Measurements from ENCODE around the gene APOBEC3F. TPM values are rescaled to one million over a fixed set of nuclear protein-coding genes. Genes with fewer than 3 reads are reported as not detected.
"Not testable (repeated sequence)": the region's sequence is repeated elsewhere in the genome, so short reads cannot be mapped to it uniquely, and the experiment has no call there.

APOBEC3F gene
- total RNA-seq (2014; rRNA removed; shearing (Covaris generic)): 4.7 and 9.7 TPM in 2 replicates

DNA sequence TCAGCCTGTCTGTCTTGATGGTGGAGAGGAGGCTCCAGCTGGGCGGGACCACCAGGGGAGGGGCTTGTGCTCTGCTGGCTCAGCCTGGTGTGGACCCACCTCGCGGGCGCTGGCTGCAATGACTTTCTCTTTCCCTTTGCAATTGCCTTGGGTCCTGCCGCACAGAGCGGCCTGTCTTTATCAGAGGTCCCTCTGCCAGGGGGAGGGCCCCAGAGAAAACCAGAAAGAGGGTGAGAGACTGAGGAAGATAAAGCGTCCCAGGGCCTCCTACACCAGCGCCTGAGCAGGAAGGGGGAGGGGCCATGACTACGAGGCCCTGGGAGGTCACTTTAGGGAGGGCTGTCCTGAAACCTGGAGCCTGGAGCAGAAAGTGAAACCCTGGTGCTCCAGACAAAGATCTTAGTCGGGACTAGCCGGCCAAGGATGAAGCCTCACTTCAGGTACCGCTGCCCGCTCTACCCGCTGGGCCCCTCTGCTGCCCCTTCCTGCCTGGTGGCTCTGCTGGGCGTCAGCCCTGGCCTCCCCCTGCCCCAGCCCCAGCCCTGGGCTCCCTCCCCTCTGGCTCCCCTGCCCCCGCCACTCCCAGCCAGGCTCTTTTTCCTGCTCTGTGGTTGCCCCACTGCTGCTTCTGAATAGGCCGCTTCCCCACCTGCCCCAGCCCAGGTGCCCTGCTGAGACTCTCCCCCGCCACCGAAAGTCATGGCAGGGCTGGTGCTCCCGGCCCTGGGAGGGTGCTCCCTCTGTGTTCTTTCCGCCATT is at the start of gene APOBEC3F:
APOBEC3F (plus strand) TSS at position 327 of the 759 bp plus-strand sequence; CDS start at position 424, 97 bp downstream.
- peak; percentile 14 for DNase-seq (ENCODE audit: low spot score)
- in situ Hi-C loops (cut with HindIII; ENCODE audit: low sequenced_read_pairs): not testable (repeated sequence)

GRCh38 chr22:38992871-38993371 is 47.7 kb upstream of the APOBEC3F start:
- in situ Hi-C loops (cut with HindIII; ENCODE audit: low sequenced_read_pairs); DNase-seq (ENCODE audit: low spot score): not testable (repeated sequence)

DNA sequence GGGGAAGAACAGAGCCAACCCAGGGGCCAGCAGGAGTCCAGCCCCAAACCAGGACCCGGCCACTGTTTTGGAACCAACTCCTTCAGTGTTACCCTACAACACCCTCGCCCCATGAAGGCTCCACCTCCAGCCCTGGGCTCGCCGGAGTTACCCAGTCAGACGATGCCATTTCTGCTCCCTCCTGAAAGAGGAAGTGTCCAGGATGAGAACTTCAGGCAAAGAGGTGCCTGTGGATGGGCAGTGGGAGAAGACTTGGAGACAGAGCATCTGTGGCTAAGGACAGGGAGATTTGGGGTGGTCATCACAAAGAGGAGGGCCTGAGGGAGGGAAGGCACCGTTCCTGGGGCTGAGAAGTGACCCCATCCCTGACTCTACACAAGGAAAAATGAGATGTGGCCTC is 44.6 kb upstream of the APOBEC3F start:
- in situ Hi-C loops (cut with HindIII; ENCODE audit: low sequenced_read_pairs): no loop called here
- DNase-seq (ENCODE audit: low spot score): no peak

- no peak for DNase-seq (ENCODE audit: low spot score)
- in situ Hi-C loops (cut with HindIII; ENCODE audit: low sequenced_read_pairs): no loop called here
Measured at GRCh38 chr22:38997518-38997917, 43.1 kb upstream of the APOBEC3F start.

GRCh38 chr22:39003165-39003638 is 37.5 kb upstream of the APOBEC3F start:
- in situ Hi-C loops (cut with HindIII; ENCODE audit: low sequenced_read_pairs): no loop called here
- peak; percentile 83 for DNase-seq (ENCODE audit: low spot score)

DNA sequence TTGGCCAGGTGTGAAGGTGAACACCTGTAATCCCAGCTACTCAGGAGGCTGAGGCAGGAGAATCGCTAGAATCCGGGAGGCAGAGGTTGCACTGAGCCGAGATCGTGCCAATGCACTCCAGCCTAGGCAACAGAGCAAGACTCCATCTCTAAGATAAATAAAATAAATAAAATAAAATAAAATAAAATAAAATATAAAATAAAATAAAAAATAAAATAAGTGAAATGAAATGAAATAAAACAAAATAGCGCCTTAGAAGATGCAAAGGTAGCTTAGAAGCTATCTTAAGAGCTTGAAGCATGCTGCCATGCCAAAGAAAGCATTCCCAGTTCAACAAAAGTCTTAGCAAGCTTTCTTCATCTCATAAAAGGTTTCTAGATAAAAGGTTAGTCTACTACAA is 33.5 kb upstream of the APOBEC3F start:
- no peak for DNase-seq (ENCODE audit: low spot score)
- in situ Hi-C loops (cut with HindIII; ENCODE audit: low sequenced_read_pairs): no loop called here

DNA sequence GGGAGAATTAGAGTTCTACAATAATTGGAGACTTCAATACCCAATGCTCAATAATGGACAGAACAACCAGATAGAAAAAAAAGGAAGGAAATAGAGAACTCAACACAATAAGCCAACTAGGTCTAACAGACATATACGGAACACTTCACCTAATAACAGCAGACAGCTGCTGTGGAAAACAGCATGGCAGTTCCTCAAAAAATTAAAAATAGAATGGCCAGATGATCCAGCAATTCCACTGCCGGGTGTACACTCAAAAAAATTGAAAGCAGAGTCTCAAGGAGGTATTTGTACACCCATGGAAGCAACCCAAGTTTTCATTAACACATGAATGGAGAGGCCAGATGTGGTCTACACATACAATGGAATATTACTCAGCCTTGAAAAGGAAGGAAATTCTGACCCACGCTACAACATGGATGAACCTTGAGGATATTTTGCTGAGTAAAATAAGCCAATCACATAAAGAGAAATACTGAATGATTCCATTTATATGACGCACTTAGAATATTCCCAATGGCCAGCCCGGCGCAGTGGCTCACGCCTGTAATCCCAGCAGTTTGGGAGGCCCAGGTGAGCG is 32.3 kb upstream of the APOBEC3F start:
- in situ Hi-C loops (cut with HindIII; ENCODE audit: low sequenced_read_pairs); DNase-seq (ENCODE audit: low spot score): not testable (repeated sequence)

DNA sequence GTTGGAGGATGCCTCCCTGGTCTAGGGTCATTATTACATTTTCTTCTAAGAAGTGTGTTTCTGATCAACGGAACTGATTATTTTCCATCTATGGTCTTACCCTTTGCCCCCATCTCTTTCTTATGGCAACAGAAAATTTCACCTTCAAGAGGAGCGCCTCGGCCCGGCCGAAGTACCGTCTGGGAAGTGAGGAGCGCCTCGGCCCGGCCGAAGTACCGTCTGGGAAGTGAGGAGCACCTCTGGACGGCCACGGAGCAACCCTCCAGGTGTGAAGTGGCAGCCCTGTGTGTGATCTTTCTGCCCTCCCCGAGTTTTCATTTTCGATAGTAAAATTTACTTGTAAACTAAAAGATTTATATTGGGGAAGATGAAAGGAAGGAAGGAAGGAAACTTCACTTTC is 29.7 kb upstream of the APOBEC3F start:
- in situ Hi-C loops (cut with HindIII; ENCODE audit: low sequenced_read_pairs): no loop called here
- DNase-seq (ENCODE audit: low spot score): no peak

DNA sequence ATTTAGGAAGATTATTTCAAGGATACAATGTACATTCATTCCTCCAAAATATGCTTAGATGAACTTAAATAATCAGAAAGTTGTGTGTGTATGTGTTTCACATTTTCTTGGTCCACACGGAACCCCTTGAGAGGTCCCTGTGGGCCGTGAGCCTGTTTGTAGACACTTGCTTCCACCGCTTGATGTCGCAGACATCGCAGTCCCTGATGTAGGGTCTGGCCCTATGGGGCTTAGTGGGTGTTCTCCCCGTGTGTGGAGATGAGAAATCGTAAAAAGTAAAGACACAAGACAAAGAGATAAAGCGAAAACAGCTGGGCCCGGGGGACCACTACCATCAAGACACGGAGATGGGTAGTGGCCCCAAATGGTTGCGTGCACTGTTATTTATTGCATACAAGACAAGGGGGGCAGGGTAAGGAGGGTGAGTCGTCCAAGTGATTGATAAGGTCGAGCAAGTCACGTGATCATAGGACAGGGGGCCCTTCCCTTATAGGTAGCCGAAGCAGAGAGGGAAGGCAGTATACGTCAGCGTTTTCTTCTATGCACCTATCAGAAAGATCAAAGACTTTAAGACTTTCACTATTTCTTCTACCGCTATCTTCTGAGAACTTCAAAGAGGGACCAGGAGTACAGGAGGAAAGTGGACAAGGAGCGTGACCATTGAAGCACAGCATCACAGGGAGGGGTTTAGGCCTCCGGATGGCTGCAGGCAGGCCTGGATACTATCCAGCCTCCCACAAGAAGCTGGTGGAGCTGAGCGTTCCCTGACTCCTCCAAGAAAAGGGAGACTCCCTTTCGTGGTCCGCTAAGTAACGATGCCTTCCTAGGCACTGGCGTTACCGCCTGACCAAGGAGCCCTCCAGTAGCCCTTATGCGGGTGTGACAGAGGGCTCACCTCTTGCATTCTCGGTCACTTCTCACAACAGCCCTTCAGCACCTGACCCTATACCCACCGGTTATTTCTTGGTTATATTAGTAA is 27.8 kb upstream of the APOBEC3F start:
- in situ Hi-C loops (cut with HindIII; ENCODE audit: low sequenced_read_pairs): no loop called here

DNA sequence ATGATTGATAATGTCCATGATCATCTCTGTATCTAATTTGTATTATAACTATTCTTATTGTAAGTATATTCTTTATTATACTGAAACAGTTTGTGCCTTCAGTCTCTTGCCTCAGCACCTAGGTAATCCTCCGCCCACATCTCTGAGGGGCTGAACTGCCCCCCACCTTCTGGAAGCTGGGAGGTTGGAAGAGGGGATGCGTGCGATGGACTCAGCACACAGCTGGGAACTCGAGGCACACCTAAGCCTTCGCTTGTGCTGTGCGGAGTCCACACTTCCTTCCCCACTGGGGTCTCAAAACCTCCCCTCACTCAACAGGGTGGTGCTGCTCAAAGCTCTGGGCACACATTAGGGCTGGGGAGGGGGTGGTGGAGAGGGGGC is 27.1 kb upstream of the APOBEC3F start:
- in situ Hi-C loops (cut with HindIII; ENCODE audit: low sequenced_read_pairs); DNase-seq (ENCODE audit: low spot score): not testable (repeated sequence)

More for the DNA sequence above, 27.8 kb upstream of the APOBEC3F start:
- DNase-seq (ENCODE audit: low spot score): no peak

- in situ Hi-C loops (cut with HindIII; ENCODE audit: low sequenced_read_pairs): no loop called here
- DNase-seq (ENCODE audit: low spot score): peak; percentile 39
Measured at GRCh38 chr22:39013942-39014722, 26.5 kb upstream of the APOBEC3F start, which contains the start of gene APOBEC3C. Gene APOBEC3C, plus strand, starts transcription at chr22:39014257. Its CDS starts 106 bp downstream, at chr22:39014363.

GRCh38 chr22:39014723-39015121 is 25.9 kb upstream of the APOBEC3F start:
- DNase-seq (ENCODE audit: low spot score); in situ Hi-C loops (cut with HindIII; ENCODE audit: low sequenced_read_pairs): not testable (repeated sequence)

- in situ Hi-C loops (cut with HindIII; ENCODE audit: low sequenced_read_pairs): no loop called here
- DNase-seq (ENCODE audit: low spot score): no peak
Measured at GRCh38 chr22:39016592-39016991, 24.1 kb upstream of the APOBEC3F start.

DNA sequence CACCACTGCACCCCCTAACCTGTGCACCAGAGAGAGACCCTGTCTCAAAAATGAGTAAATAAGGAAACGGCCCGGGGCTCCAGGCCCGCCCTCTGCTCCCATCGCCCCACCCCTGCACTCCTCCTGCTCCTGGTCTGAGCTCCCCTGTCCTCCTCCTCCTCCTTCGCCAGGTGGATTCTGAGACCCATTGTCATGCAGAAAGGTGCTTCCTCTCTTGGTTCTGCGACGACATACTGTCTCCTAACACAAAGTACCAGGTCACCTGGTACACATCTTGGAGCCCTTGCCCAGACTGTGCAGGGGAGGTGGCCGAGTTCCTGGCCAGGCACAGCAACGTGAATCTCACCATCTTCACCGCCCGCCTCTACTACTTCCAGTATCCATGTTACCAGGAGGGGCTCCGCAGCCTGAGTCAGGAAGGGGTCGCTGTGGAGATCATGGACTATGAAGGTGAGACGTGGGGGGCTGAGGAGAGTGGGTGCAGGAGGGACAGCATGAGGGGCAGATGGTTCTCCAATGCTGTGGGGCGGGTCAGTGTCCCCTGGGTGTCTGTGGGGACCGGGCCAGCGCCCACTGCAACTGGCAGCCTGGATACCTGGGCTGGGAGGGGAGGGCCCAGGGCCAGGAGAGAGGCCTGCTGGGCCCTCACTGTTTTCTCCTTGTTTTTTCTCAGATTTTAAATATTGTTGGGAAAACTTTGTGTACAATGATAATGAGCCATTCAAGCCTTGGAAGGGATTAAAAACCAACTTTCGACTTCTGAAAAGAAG is 22.9 kb upstream of the APOBEC3F start:
- DNase-seq (ENCODE audit: low spot score): no peak
- in situ Hi-C loops (cut with HindIII; ENCODE audit: low sequenced_read_pairs): no loop called here

- in situ Hi-C loops (cut with HindIII; ENCODE audit: low sequenced_read_pairs): not testable (repeated sequence)
- DNase-seq (ENCODE audit: low spot score): peak; percentile 17
Measured at GRCh38 chr22:39020021-39020651, 20.5 kb upstream of the APOBEC3F start.

DNA sequence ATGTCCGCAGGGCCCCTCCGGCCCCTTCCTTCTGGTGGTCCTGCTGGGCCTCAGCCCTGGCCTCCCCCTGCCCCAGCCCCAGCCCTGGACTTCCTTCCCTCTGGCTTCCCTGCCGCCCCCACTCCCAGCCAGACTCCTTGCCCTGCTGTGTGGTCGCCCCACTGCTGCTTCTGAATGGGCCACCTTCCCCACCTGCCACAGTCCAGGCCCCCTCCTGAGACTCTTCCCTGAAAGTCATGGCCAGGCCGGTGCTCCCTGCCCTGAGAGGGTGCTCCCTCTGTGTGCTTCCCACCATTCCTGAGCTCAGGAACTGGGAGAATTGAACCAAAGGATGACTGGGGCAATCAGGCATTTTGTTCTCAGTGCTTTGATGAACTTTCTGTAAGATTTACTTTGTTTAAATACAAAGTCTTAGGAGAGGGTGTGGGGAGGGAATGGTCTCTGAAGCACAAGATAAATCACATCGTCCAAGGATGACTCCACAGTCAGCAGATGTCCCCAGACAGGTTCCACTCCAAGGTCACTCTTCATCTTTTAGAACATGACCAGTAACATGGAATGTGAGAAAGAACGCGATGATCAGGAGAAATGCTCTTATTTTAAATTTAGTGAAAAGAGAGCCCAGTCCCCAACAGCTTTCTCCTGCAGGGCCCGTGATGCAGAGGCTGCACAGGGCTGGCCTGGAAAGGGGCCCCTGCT is 19.0 kb upstream of the APOBEC3F start:
- in situ Hi-C loops (cut with HindIII; ENCODE audit: low sequenced_read_pairs): no loop called here
- DNase-seq (ENCODE audit: low spot score): no peak

Measured in G401 (cell line).